HL-60 (cell line): ENCODE results near the gene RNF5.

Experiments used
- GABPA ChIP-seq: IDR thresholded peaks from 2 replicates; pipeline ENCODE4 v1.6.1; 2012; ENCODE audit warnings: low read depth
- POLR2AphosphoS5 ChIP-seq: IDR thresholded peaks from 2 replicates; pipeline ENCODE4 v1.6.1; 2012; ENCODE audit warnings: low read depth
- SPI1 ChIP-seq: IDR thresholded peaks from 2 replicates; pipeline ENCODE4 v1.6.1; 2012; ENCODE audit warnings: low read depth, mild to moderate bottlenecking, borderline replicate concordance
- TF ChIP-seq, protein P1 (sequence below): IDR thresholded peaks from one replicate; pipeline ENCODE4 v1.5.1; 2011; ENCODE audit warnings: low read length, control low read depth, inconsistent platforms; ENCODE audit not compliant: insufficient read depth
- TF ChIP-seq, protein P2 (sequence below): IDR thresholded peaks from 2 replicates; pipeline ENCODE4 v1.6.1; 2012; ENCODE audit warnings: low read depth; ENCODE audit not compliant: insufficient replicate concordance

DNA sequence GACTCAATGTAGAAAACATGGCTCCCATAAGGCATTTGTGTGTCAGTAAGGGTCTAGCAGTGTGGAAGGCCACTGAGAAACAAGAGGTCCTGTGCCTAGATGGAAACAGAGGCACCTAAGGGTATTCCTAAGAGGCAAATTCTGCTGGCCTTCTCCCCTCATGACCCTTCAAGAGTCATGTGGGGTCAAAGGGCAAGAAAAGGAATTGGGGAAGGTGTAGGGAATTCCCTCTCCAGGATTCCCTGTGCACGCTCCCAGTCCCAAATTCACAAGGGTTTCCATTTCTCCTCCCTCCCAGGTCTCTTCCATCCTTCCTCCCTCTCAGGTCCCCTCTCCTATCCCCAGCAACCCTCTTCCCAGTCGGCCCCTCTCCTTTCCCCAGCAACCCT is 2.9 kb upstream of the RNF5 start:
- TF ChIP-seq, protein P1, sequence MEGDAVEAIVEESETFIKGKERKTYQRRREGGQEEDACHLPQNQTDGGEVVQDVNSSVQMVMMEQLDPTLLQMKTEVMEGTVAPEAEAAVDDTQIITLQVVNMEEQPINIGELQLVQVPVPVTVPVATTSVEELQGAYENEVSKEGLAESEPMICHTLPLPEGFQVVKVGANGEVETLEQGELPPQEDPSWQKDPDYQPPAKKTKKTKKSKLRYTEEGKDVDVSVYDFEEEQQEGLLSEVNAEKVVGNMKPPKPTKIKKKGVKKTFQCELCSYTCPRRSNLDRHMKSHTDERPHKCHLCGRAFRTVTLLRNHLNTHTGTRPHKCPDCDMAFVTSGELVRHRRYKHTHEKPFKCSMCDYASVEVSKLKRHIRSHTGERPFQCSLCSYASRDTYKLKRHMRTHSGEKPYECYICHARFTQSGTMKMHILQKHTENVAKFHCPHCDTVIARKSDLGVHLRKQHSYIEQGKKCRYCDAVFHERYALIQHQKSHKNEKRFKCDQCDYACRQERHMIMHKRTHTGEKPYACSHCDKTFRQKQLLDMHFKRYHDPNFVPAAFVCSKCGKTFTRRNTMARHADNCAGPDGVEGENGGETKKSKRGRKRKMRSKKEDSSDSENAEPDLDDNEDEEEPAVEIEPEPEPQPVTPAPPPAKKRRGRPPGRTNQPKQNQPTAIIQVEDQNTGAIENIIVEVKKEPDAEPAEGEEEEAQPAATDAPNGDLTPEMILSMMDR = no peak
- TF ChIP-seq GABPA (no peak), SPI1 (no peak), POLR2AphosphoS5 (no peak)
- TF ChIP-seq, protein P2, sequence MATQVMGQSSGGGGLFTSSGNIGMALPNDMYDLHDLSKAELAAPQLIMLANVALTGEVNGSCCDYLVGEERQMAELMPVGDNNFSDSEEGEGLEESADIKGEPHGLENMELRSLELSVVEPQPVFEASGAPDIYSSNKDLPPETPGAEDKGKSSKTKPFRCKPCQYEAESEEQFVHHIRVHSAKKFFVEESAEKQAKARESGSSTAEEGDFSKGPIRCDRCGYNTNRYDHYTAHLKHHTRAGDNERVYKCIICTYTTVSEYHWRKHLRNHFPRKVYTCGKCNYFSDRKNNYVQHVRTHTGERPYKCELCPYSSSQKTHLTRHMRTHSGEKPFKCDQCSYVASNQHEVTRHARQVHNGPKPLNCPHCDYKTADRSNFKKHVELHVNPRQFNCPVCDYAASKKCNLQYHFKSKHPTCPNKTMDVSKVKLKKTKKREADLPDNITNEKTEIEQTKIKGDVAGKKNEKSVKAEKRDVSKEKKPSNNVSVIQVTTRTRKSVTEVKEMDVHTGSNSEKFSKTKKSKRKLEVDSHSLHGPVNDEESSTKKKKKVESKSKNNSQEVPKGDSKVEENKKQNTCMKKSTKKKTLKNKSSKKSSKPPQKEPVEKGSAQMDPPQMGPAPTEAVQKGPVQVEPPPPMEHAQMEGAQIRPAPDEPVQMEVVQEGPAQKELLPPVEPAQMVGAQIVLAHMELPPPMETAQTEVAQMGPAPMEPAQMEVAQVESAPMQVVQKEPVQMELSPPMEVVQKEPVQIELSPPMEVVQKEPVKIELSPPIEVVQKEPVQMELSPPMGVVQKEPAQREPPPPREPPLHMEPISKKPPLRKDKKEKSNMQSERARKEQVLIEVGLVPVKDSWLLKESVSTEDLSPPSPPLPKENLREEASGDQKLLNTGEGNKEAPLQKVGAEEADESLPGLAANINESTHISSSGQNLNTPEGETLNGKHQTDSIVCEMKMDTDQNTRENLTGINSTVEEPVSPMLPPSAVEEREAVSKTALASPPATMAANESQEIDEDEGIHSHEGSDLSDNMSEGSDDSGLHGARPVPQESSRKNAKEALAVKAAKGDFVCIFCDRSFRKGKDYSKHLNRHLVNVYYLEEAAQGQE = no peak
